Upper lobe of left lung (tissue), 6 donors: ENCODE data around the gene SNAP25. TPM values are rescaled to one million over a fixed set of nuclear protein-coding genes. Genes with fewer than 3 reads are reported as not detected.

Experiments used
- ATAC-seq, 2 donors: fragments of 200-7000 bp; cut with Tn5 transposase; one replicate each; pipeline ENCODE4 v1.9.1; 2022; ENCODE audit warnings: mild to moderate bottlenecking in 2 of 2, moderate library complexity in 2 of 2; ENCODE audit not compliant: low FRiP score in 2 of 2
- DNase-seq, 2 donors: peaks; one replicate each; pipeline ENCODE4 v3.0.0-alpha.2; 2019 to 2020
- H3K27ac ChIP-seq, 4 donors: fragments of 200-600 bp; sonication (generic); one replicate each; pipeline ENCODE4 v1.5.1; 2016 to 2019
- H3K27me3 ChIP-seq, 4 donors: fragments of 200-600 bp; sonication (generic); one replicate each; pipeline ENCODE4 v1.5.1; 2017 to 2019
- H3K36me3 ChIP-seq, 4 donors: fragments of 200-600 bp; sonication (generic); one replicate each; pipeline ENCODE4 v1.5.1; 2016 to 2019
- H3K4me1 ChIP-seq, 4 donors: fragments of 200-600 bp; sonication (generic); one replicate each; pipeline ENCODE4 v1.5.1; 2018 to 2019
- H3K4me3 ChIP-seq, 4 donors: fragments of 200-600 bp; sonication (generic); one replicate each; pipeline ENCODE4 v1.5.1; 2017 to 2019; ENCODE audit warnings: mild to moderate bottlenecking in 2 of 4, moderate library complexity in 1 of 4
- H3K9me3 ChIP-seq, 4 donors: fragments of 200-600 bp; sonication (generic); one replicate each; pipeline ENCODE4 v1.5.1; 2018 to 2019
- CTCF ChIP-seq, 6 experiments: fragments of 450-650 bp in 4 of 6; fragments of 200-600 bp in 2 of 6; sonication (generic) in 2 of 6; IDR thresholded peaks; one replicate each; pipeline ENCODE4 v1.5.1; 2016 to 2019; ENCODE audit warnings: antibody characterized with exemption in 6 of 6
- EP300 ChIP-seq, 4 donors: sonication (generic); formaldehyde crosslinking; IDR thresholded peaks; one replicate each; pipeline ENCODE4 v1.5.1; 2017; ENCODE audit warnings: antibody characterized with exemption in 4 of 4, control low read depth in 2 of 4
- POLR2A ChIP-seq, 4 donors: fragments of 450-650 bp; IDR thresholded peaks; one replicate each; pipeline ENCODE4 v1.5.1; 2016 to 2017; ENCODE audit warnings: antibody characterized with exemption in 4 of 4, mild to moderate bottlenecking in 2 of 4
- POLR2AphosphoS5 ChIP-seq, 2 donors: sonication (generic); formaldehyde crosslinking; IDR thresholded peaks; one replicate each; pipeline ENCODE4 v1.5.1; 2017; ENCODE audit warnings: antibody characterized with exemption in 2 of 2
- WGBS, 2 donors: methylation state at CpG; one replicate each; pipeline ENCODE4 v1.1.5; 2017 to 2018; 5-methylcytosine and 5-hydroxymethylcytosine counted together
- total RNA-seq, 6 donors: library from RNA; depleted of rRNA in 4 of 6; stranded (reverse); fragments of >200 nt in 4 of 6; gene quantifications; one replicate each; pipeline versions ENCODE4 v1.1.0 to v1.2.1, GENCODE V29; 2016 to 2021
- donor health status: DM: no; HTN: no; CAD: no; lungs with moderate emphysema.
- donor health status: DM: no; HTN: yes; CAD: no; lungs with severe emphysema.

SNAP25 gene
- total RNA-seq, 6 donors from 2014 or later, result 0.79 to 2.2 (median 1.8) TPM; not detected in 3

GRCh38 chr20:10324198-10324847 is 105.7 kb downstream of the SNAP25 start:
- no peak overlapping the region for H3K27ac ChIP-seq
- no peak for TF ChIP-seq POLR2AphosphoS5 (IDR thresholded peaks at IDR 0.05)
- TF ChIP-seq CTCF (IDR thresholded peaks at IDR 0.05), result no peak
- no peak for TF ChIP-seq POLR2A (IDR thresholded peaks at IDR 0.05)
- TF ChIP-seq EP300 (IDR thresholded peaks at IDR 0.05), result no peak
- ATAC-seq (no peak), DNase-seq (peak in 1 of 2 donors; percentile 27)
- 77 to 82% methylated on average over 8 of the region's 8 CpGs for WGBS, 2 donors
- no peak overlapping the region for H3K4me3 ChIP-seq
- H3K9me3 ChIP-seq, result no peaks in the 10 kb centered on the region
- no peaks in the 10 kb centered on the region for H3K36me3 ChIP-seq
- no peaks in the 10 kb centered on the region for H3K27me3 ChIP-seq
- H3K4me1 ChIP-seq, result no peaks in the 10 kb centered on the region

- WGBS, 2 donors, result 74 to 77% methylated on average over 4 of the region's 4 CpGs
- Histone ChIP-seq H3K9me3 (no peaks in the 10 kb centered on the region), H3K4me1 (no peaks in the 10 kb centered on the region), H3K27me3 (no peaks in the 10 kb centered on the region), H3K27ac (no peak overlapping the region), H3K36me3 (no peaks in the 10 kb centered on the region), H3K4me3 (no peak overlapping the region)
- DNase-seq (no peak), ATAC-seq (no peak)
- TF ChIP-seq CTCF (IDR thresholded peaks at IDR 0.05) (no peak), POLR2AphosphoS5 (IDR thresholded peaks at IDR 0.05) (no peak), EP300 (IDR thresholded peaks at IDR 0.05) (no peak), POLR2A (IDR thresholded peaks at IDR 0.05) (no peak)
These were observed 110.2 kb downstream of the SNAP25 start for GRCh38 chr20:10328897-10329255.

- H3K4me1 ChIP-seq, result no peaks in the 10 kb centered on the region
These were observed 110.9 kb downstream of the SNAP25 start for GRCh38 chr20:10329387-10330005.

GRCh38 chr20:10330071-10330470 is 111.4 kb downstream of the SNAP25 start:
- TF ChIP-seq CTCF (IDR thresholded peaks at IDR 0.05) (no peak), EP300 (IDR thresholded peaks at IDR 0.05) (no peak), POLR2AphosphoS5 (IDR thresholded peaks at IDR 0.05) (no peak), POLR2A (IDR thresholded peaks at IDR 0.05) (no peak)
- no peak for DNase-seq
- Histone ChIP-seq H3K27ac (no peak overlapping the region), H3K27me3 (no peaks in the 10 kb centered on the region), H3K9me3 (no peaks in the 10 kb centered on the region), H3K36me3 (no peaks in the 10 kb centered on the region), H3K4me3 (no peak overlapping the region), H3K4me1 (no peaks in the 10 kb centered on the region)
- 76 to 78% methylated on average over 4 of the region's 4 CpGs for WGBS, 2 donors
- no peak for ATAC-seq

More at GRCh38 chr20:10329387-10330005, 110.9 kb downstream of the SNAP25 start:
- Histone ChIP-seq H3K9me3 (no peaks in the 10 kb centered on the region), H3K36me3 (no peaks in the 10 kb centered on the region), H3K27me3 (no peaks in the 10 kb centered on the region), H3K4me3 (no peak overlapping the region), H3K27ac (no peak overlapping the region)
- DNase-seq (no peak), ATAC-seq (no peak)
- TF ChIP-seq CTCF (IDR thresholded peaks at IDR 0.05) (no peak), EP300 (IDR thresholded peaks at IDR 0.05) (no peak)
- WGBS, 2 donors, result 87 to 89% methylated on average over 4 of the region's 4 CpGs
